ENCODE results near the gene TBC1D17.
A peak's percentile ranks its signal among the peaks of the same experiment; 100 is the strongest.

The TBC1D17 gene

GRCh38 chr19:49849433-49850220 lies 27.9 kb upstream of the TBC1D17 start:
- no peak for DNase-seq

- DNase-seq, result no peak
These were observed 27.3 kb upstream of the TBC1D17 start for GRCh38 chr19:49850221-49850486.

DNA sequence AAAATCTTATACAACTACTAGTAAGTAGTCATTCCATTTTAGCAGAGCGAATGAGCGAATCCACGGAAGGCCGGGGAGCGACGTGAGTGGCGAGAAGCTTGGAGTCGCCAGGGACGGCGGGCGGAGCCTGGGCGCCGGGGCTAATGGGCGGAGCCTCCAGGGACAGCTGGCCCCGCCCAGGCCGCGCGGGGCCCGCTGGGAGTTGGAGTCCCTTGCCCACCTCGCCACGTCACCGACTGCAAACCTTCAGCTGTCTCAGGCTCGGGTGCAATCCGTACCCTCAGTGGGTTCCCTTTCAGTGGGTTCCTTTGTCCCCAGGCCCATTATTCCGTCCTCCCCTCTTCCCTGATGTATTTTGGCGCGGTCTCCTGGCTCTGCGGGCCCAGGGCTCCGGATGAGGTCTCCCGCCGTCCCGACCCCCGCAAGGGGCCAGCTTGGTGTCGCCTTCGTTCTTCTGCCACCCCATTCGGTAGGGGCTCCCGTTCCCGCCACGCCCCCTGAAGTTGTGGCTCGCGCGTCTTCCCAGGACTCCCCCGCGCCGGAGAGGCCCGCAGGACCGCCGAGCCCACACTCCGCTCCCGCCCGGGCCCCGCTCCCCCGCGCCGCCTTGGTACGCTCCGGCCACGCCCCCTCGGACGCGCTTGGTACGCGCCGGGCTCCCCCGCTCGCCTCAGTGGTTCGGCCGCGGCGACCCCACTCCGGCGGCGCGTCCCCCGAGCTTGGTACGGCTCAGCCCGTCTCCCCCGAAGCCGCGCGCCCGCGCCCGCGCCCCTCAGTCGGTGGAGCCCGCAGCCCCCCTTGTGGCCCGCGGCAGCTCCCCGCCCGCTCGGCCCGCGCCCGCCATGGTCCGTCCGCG lies 26.8 kb upstream of the TBC1D17 start, which contains the start of gene PTOV1:
TSS of gene PTOV1 (plus strand) at position 673 of the 856 bp plus-strand sequence.
- DNase-seq, result peak; percentile 95

- DNase-seq, result peak; percentile 73
These were observed 25.8 kb upstream of the TBC1D17 start for GRCh38 chr19:49851456-49852259.

DNA sequence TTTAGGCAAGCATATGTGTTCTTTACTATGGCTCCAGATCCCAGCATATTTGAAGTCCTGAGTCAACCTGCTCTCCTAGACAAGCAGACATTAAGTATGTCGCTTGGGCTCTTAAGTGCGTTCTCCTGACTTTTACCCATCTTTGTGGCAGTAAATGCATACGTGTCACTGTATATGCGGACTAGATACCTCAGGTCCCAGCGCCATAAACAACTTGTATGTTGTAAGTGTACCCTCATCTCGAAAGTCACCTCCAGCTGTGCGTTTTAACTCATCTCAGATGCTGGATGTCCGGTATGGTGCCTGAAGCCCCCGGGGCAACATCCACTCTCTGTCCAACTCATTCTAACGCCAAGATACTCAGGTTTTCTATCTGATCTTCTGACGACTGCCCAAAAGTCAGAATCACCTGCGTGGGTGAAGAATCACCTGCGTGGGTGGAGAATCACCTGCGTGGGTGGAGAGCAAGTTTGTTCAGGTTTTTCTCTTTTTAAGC lies 24.8 kb upstream of the TBC1D17 start:
- DNase-seq, result no peak

DNA sequence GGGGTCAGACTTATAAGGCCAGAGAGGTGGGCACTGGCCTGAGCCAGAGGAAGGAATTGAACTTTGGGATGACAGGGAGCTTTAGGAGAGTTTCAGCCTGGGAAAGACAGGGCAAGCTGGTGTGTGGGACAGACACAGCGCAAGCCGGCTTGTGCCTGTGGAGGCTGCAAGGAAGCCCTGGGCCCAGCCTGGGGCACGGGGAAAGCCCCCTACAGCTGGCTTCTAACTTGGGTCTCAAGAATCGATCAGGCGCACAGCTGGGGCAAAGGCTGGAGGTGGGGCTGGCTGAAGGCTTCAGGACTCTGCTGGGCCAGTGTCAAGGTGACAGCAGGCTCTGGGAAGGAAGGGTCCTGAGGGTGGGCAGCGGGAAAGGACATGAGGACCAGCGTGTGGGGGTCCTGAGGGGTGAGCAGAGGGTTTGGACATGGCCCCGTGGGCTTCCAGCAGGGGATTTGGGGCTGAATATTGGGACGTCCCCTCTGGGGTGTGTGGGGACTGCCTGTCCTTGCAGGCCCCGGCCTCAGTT lies 23.6 kb upstream of the TBC1D17 start:
- DNase-seq, result no peak

DNA sequence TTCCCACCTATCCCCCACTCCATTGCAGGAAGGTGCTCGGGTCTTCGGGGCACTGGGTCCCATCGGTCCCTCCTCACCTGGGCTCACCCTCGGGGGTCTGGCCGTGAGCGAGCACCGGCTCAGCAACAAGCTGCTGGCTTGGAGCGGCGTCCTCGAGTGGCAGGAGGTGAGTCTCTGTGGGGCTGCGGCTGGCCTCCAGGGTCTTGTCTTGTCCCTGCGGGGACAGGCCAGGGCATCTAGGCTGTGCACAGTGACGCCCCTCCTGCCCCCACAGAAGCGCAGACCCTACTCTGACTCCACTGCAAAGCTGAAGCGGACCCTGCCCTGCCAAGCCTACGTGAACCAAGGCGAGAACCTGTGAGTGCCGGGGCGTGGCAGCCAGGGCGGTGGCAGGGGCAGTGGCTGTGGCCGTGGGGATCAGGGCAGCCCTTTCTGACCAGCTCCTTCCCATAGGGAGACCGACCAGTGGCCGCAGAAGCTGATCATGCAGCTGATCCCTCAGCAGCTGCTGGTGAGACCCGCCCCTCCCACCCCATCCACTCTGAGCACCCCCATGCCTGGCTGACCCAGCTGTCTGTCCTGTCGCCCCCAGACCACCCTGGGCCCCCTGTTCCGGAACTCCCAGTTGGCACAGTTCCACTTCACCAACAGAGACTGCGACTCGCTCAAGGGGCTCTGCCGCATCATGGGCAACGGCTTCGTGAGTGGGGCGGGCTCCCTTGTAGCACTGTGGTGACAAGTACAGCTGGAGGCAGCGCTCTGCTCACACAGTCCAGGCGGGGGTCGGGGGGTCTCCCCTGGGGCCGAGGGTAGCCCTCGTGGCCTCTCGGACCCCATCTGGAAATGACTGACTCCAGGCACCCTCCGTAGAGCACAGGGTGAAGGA lies 22.9 kb upstream of the TBC1D17 start:
- DNase-seq, result no peak

- no peak for DNase-seq
These were observed 22.2 kb upstream of the TBC1D17 start for GRCh38 chr19:49855277-49855675.

DNA sequence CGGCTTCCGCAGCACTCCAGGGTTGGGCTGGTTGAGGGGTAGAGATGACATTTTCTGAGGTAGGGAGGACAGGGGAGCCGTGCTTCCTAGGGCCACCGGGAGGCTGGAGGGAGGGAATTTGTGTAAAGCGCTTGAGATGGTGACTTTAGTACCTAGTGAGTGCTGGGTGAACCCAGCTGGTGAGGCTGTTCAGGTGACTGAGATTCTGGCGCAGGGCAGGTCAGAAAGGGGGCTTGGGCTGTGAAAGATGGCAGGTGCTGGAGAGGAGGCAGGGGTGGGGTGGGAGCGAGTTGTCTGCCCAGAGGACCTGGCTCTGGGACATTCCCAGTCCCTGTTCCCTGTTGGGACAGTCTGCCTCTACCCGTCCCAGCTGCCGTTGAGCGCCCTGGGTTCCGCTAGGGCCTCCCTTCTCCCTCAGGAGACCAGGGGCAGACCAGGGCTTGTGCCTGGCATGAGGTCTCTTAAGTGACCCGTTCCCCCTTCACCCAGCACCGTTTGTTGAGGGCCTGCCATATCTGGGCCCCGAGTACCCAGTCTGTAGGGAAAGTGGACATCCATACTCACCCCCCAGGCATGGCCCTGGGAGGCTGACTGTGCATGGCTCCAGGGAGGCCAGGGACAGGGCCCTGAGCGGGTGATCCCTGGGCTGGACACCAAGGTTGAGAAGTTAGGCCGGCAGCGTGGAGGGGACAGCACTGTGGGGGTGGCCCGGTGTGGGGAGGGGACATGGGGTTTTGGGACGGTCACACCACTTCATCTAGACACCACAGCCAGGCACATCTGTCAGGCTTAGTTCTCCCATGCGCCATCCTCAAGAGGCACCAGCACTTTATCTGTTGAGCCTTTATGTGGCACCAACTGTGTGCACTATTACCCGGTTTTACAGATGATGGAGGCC lies 21.6 kb upstream of the TBC1D17 start:
- DNase-seq, result no peak

- DNase-seq, result no peak
These were observed 20.9 kb upstream of the TBC1D17 start for GRCh38 chr19:49856574-49857021.

GRCh38 chr19:49857061-49857837 lies 20.3 kb upstream of the TBC1D17 start:
- DNase-seq, result no peak

DNA sequence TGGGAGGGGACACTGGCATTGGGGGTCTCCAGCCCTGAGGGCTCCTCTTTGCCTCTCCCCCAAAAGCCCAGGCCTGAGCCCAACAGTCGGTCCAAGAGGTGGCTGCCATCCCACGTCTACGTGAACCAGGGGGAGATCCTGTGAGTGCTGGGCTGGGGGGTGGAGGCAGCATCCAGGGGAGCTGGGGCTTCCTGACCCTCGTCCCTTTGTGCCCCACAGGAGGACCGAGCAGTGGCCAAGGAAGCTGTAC lies 19.7 kb upstream of the TBC1D17 start:
- no peak for DNase-seq

- DNase-seq, result no peak
These were observed 19.2 kb upstream of the TBC1D17 start for GRCh38 chr19:49858088-49858985.

- DNase-seq, result no peak
These were observed 17.7 kb upstream of the TBC1D17 start for GRCh38 chr19:49859682-49860335.

GRCh38 chr19:49860336-49861102 lies 17.0 kb upstream of the TBC1D17 start:
- DNase-seq, result no peak

GRCh38 chr19:49861107-49861506 lies 16.4 kb upstream of the TBC1D17 start:
- DNase-seq, result no peak

- DNase-seq, result no peak
These were observed 15.7 kb upstream of the TBC1D17 start for GRCh38 chr19:49861541-49862378.

Data from activated effector memory CD4-positive, alpha-beta T cell treated with anti-CD3 and anti-CD28 coated beads, Interleukin-2, amount 50 U/mL, for 16 hours (primary cell).